Mesenchymal stem cell (in vitro differentiated cells and primary cell): Measurements from ENCODE around the gene FBXW2.

ENCODE experiments used
- DNase-seq: peaks from one replicate; pipeline ENCODE4 v3.0.0-alpha.2; 2013
- H2AFZ ChIP-seq: one replicate; pipeline ENCODE4 v1.6.1; 2013; ENCODE audit warnings: low read depth, mild to moderate bottlenecking, control low read depth, inconsistent platforms, low read length, moderate library complexity
- H2AK5ac ChIP-seq: 2 replicates; pipeline ENCODE4 v1.6.1; 2013; ENCODE audit warnings: low read length, moderate library complexity, mild to moderate bottlenecking, inconsistent platforms; ENCODE audit not compliant: severe bottlenecking
- H2BK120ac ChIP-seq: one replicate; pipeline ENCODE4 v1.6.1; 2013; ENCODE audit warnings: low read depth, mild to moderate bottlenecking, inconsistent platforms, low read length, moderate library complexity
- H2BK12ac ChIP-seq, 2 experiments: one replicate each; pipeline ENCODE4 v1.6.1; 2013; ENCODE audit warnings: inconsistent platforms in 2 of 2, low read length in 2 of 2, mild to moderate bottlenecking in 2 of 2, moderate library complexity in 2 of 2, control low read depth in 1 of 2
- H2BK15ac ChIP-seq: one replicate; pipeline ENCODE4 v1.6.1; 2013; ENCODE audit warnings: mild to moderate bottlenecking, low read depth, inconsistent platforms; ENCODE audit not compliant: poor library complexity, severe bottlenecking
- H2BK5ac ChIP-seq: 2 replicates; pipeline ENCODE4 v1.6.1; 2013; ENCODE audit warnings: low read depth, mild to moderate bottlenecking, low read length, control low read depth, inconsistent platforms; ENCODE audit not compliant: poor library complexity, severe bottlenecking
- H3K14ac ChIP-seq, 2 experiments: one replicate each; pipeline ENCODE4 v1.6.1; 2013; ENCODE audit warnings: inconsistent platforms in 2 of 2, low read length in 2 of 2, control low read depth in 1 of 2, mild to moderate bottlenecking in 1 of 2, moderate library complexity in 1 of 2
- H3K18ac ChIP-seq, 2 experiments: one replicate each; pipeline ENCODE4 v1.6.1; 2013; ENCODE audit warnings: inconsistent platforms in 2 of 2, low read length in 2 of 2, control low read depth in 1 of 2, low read depth in 1 of 2, mild to moderate bottlenecking in 1 of 2
- H3K23ac ChIP-seq, 2 experiments: one replicate each; pipeline ENCODE4 v1.6.1; 2013; ENCODE audit warnings: inconsistent platforms in 2 of 2, low read length in 2 of 2, mild to moderate bottlenecking in 2 of 2, moderate library complexity in 2 of 2, control low read depth in 1 of 2
- H3K27ac ChIP-seq: 2 replicates; pipeline ENCODE4 v1.5.1; 2013; ENCODE audit warnings: mild to moderate bottlenecking, moderate library complexity, low read length, control low read depth, inconsistent platforms; ENCODE audit not compliant: poor library complexity, severe bottlenecking
- H3K27me3 ChIP-seq, 2 experiments: 2 replicates each; pipeline versions ENCODE4 v1.6.1 to v1.7.0; 2013; ENCODE audit warnings: low read length in 2 of 2, mild to moderate bottlenecking in 2 of 2, moderate library complexity in 2 of 2, control low read depth in 1 of 2, inconsistent platforms in 1 of 2; ENCODE audit not compliant: control insufficient read depth in 1 of 2, insufficient read depth in 1 of 2
- H3K36me3 ChIP-seq, 2 experiments: 2 replicates each; pipeline versions ENCODE4 v1.6.1 to v1.7.0; 2013; ENCODE audit warnings: low read length in 2 of 2, control low read depth in 1 of 2, inconsistent platforms in 1 of 2, low read depth in 1 of 2, mild to moderate bottlenecking in 1 of 2; ENCODE audit not compliant: insufficient read depth in 2 of 2, control insufficient read depth in 1 of 2
- H3K4ac ChIP-seq, 2 experiments: one replicate each; pipeline ENCODE4 v1.6.1; 2013; ENCODE audit warnings: inconsistent platforms in 2 of 2, low read length in 2 of 2, mild to moderate bottlenecking in 2 of 2, moderate library complexity in 2 of 2, control low read depth in 1 of 2, low read depth in 1 of 2
- H3K4me1 ChIP-seq: 2 replicates; pipeline ENCODE4 v1.6.1; 2013; ENCODE audit warnings: low read depth, low read length, control low read depth; ENCODE audit not compliant: control insufficient read depth, insufficient read depth
- H3K4me2 ChIP-seq: 2 replicates; pipeline ENCODE4 v1.6.1; 2013; ENCODE audit warnings: low read length, mild to moderate bottlenecking, inconsistent platforms; ENCODE audit not compliant: poor library complexity, severe bottlenecking
- H3K4me3 ChIP-seq, 2 experiments: 2 replicates each; pipeline versions ENCODE4 v1.5.1 to v1.7.0; 2013; ENCODE audit warnings: low read length in 2 of 2, mild to moderate bottlenecking in 2 of 2, control low read depth in 1 of 2, low read depth in 1 of 2; ENCODE audit not compliant: insufficient read depth in 1 of 2
- H3K79me1 ChIP-seq: replicated peaks from 2 replicates; pipeline ENCODE4 v1.6.1; 2013; ENCODE audit warnings: mild to moderate bottlenecking, control low read depth, low read length, inconsistent platforms; ENCODE audit not compliant: poor library complexity, severe bottlenecking
- H3K9ac ChIP-seq: 2 replicates; pipeline ENCODE4 v1.7.0; 2013; ENCODE audit warnings: mild to moderate bottlenecking, low read length, moderate library complexity
- H3K9me3 ChIP-seq: 2 replicates; pipeline ENCODE4 v1.7.0; 2013; ENCODE audit warnings: mild to moderate bottlenecking, low read length; ENCODE audit not compliant: control insufficient read depth
- H4K8ac ChIP-seq: one replicate; pipeline ENCODE4 v1.6.1; 2013; ENCODE audit warnings: inconsistent platforms, mild to moderate bottlenecking, low read length, moderate library complexity
- H4K91ac ChIP-seq: one replicate; pipeline ENCODE4 v1.6.1; 2013; ENCODE audit warnings: mild to moderate bottlenecking, low read length, inconsistent platforms
- WGBS: methylation state at CpG from one replicate; pipeline ENCODE4 v1.1.7; 2013; ENCODE audit warnings: mixed read lengths; 5-methylcytosine and 5-hydroxymethylcytosine counted together

The FBXW2 gene

DNA sequence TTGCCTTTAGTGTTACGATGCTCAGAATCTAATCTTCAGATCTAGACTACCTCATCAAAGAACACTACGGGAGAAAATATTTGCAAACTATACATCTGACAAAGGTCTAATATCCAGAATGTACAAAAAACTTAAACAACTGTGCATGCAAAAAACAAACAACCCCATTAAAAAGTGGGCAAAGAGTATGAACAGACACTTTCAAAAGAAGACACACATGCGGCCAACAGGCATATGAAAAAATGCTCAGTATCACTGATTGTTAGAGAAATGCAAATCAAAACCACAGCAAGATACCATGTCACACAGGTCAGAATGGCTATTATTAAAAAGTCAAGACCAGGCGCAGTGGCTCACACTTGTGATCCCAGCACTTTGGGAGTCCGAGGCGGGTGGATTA lies 47.9 kb downstream of the FBXW2 start:
- Histone ChIP-seq H3K79me1 (no peaks in the 10 kb centered on the region), H4K91ac (no peak overlapping the region), H2BK120ac (no peak overlapping the region), H2AFZ (no peak overlapping the region), H3K4me2 (no peak overlapping the region), H3K36me3 (peaks cover 0 to 3% of the 10 kb centered on the region in 2 experiments), H4K8ac (no peak overlapping the region), H2BK12ac (no peak overlapping the region), H3K4ac (no peak overlapping the region), H3K18ac (no peak overlapping the region), H3K23ac (no peak overlapping the region), H3K27ac (no peak overlapping the region), H2BK5ac (no peak overlapping the region), H3K27me3 (no peaks in the 10 kb centered on the region), H3K14ac (no peak overlapping the region), H3K9me3 (no peaks in the 10 kb centered on the region), H3K4me1 (no peaks in the 10 kb centered on the region), H2BK15ac (no peak overlapping the region), H3K9ac (no peak overlapping the region), H2AK5ac (no peak overlapping the region), H3K4me3 (no peak overlapping the region)
- DNase-seq: no peak
- WGBS: 97% methylated on average over 6 of the region's 6 CpGs

DNA sequence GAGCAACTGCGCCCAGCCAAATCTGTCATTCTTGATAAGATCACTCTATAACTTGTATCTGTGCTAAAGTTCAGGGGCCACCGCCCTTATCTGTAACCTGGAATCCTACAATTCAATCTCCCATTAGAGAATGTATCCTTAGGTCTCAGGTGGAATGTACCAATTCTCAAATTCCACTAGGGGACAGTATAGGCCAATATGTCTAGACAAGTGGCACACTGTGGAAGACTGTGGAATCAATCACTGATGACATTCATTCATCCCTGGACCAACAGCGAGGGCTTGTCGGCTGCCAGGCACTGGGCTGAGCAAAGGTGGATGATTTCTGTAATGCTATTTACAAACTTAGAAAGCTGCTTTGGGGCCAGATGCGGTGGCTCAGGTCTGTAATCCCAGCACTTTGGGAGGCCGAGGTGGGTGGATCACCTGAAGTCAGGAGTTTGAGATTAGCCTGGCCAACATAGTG lies 50.2 kb downstream of the FBXW2 start:
- no peak overlapping the region for H2AK5ac ChIP-seq

DNA sequence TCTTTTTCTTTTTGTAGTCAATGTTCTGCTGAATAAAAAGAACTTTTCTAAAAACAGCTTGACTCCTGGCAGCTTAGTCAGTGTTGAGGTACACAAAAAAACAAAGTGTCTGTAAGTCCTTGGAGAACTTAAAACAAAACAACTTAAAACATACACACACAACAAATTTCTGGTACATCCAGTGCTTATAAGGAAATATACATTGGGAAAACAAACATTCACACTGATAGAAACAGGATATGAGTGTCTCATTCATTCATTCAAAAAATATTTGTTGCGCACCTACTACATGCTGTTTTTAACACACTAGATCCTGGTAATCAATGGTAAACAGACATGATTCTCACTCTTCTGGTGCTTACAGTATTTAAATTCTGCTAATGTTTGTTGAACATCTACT lies 51.5 kb downstream of the FBXW2 start:
- H3K14ac ChIP-seq: no peak overlapping the region
- 83% methylated on average over 1 of the region's 1 CpG for WGBS
- no peak overlapping the region for H3K4me2 ChIP-seq
- H3K4me1 ChIP-seq: no peaks in the 10 kb centered on the region
- no peak overlapping the region for H3K4me3 ChIP-seq
- H3K79me1 ChIP-seq: no peaks in the 10 kb centered on the region
- no peak overlapping the region for H3K23ac ChIP-seq
- H3K27me3 ChIP-seq: no peaks in the 10 kb centered on the region
- H2AK5ac ChIP-seq: no peak overlapping the region
- no peak overlapping the region for H4K8ac ChIP-seq
- DNase-seq: no peak
- H3K36me3 ChIP-seq: peaks cover 0 to 3% of the 10 kb centered on the region in 2 experiments
- H3K9ac ChIP-seq: no peak overlapping the region
- no peaks in the 10 kb centered on the region for H3K9me3 ChIP-seq
- H2AFZ ChIP-seq: no peak overlapping the region
- no peak overlapping the region for H3K18ac ChIP-seq
- no peak overlapping the region for H2BK12ac ChIP-seq
- H2BK15ac ChIP-seq: no peak overlapping the region
- no peak overlapping the region for H2BK5ac ChIP-seq
- no peak overlapping the region for H3K4ac ChIP-seq
- H2BK120ac ChIP-seq: no peak overlapping the region
- H3K27ac ChIP-seq: no peak overlapping the region
- H4K91ac ChIP-seq: no peak overlapping the region

More for the DNA sequence above, 50.2 kb downstream of the FBXW2 start:
- Histone ChIP-seq H3K4me1 (no peaks in the 10 kb centered on the region), H3K9me3 (no peaks in the 10 kb centered on the region), H2BK5ac (no peak overlapping the region), H3K18ac (no peak overlapping the region), H2AFZ (no peak overlapping the region), H2BK12ac (no peak overlapping the region), H3K27me3 (no peaks in the 10 kb centered on the region), H3K79me1 (no peaks in the 10 kb centered on the region), H2BK120ac (no peak overlapping the region), H3K14ac (no peak overlapping the region), H3K4me2 (no peak overlapping the region), H4K8ac (no peak overlapping the region), H3K23ac (no peak overlapping the region), H2BK15ac (no peak overlapping the region), H3K36me3 (peaks cover 0 to 3% of the 10 kb centered on the region in 2 experiments), H4K91ac (no peak overlapping the region), H3K27ac (no peak overlapping the region), H3K9ac (no peak overlapping the region), H3K4ac (no peak overlapping the region), H3K4me3 (no peak overlapping the region)
- 95% methylated on average over 5 of the region's 6 CpGs for WGBS
- peak; percentile 20 for DNase-seq

DNA sequence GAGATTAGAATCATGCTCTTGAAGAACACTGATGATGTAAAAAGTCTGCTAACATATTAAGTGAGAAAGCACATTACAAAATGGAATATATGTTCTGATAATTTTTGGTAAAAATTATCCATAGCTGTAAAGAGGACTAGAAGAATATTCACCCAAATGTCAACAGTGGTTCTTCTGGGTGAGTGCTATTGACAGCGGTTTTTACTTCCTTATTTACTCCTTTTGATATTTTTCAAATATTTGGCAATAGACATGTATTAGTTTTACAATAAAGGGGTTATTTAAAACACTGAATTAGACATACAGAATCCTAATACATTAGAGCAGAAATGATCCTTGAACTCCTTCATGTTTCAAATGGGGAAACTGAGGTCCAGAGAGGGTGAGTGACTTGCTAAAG lies 52.0 kb downstream of the FBXW2 start:
- Histone ChIP-seq H3K9me3 (no peaks in the 10 kb centered on the region), H3K79me1 (no peaks in the 10 kb centered on the region), H3K18ac (no peak overlapping the region), H3K9ac (no peak overlapping the region), H3K14ac (no peak overlapping the region), H3K23ac (no peak overlapping the region), H4K91ac (no peak overlapping the region), H3K4me3 (no peak overlapping the region), H3K36me3 (peaks cover 0 to 1% of the 10 kb centered on the region in 2 experiments), H2BK15ac (no peak overlapping the region), H2BK12ac (no peak overlapping the region), H2AK5ac (no peak overlapping the region), H2BK120ac (no peak overlapping the region), H3K4me1 (no peaks in the 10 kb centered on the region), H2AFZ (no peak overlapping the region), H3K4ac (no peak overlapping the region), H3K27me3 (no peaks in the 10 kb centered on the region), H4K8ac (no peak overlapping the region), H3K27ac (no peak overlapping the region), H2BK5ac (no peak overlapping the region), H3K4me2 (no peak overlapping the region)
- no peak for DNase-seq
- no CpG with 5 or more reads among the region's 1 CpG for WGBS
